GM23338 (cell line): ENCODE data around the gene RBP4. TPM values are rescaled to one million over a fixed set of nuclear protein-coding genes. Genes with fewer than 3 reads are reported as not detected.

Experiments
- ATAC-seq: fragments of 200-7000 bp; cut with Tn5 transposase; 3 replicates; pipeline ENCODE4 v1.9.1; 2020
- DNase-seq: peaks from one replicate; pipeline ENCODE4 v3.0.0-alpha.2; 2015; ENCODE audit warnings: low spot score
- H2AFZ ChIP-seq: fragments of 200-600 bp; sonication (generic); 2 replicates; pipeline ENCODE4 v1.8.0; 2016; ENCODE audit warnings: antibody characterized with exemption, mild to moderate bottlenecking, moderate library complexity
- H3F3A ChIP-seq: fragments of 200-600 bp; sonication (generic); replicated peaks from 2 replicates; pipeline ENCODE4 v1.8.0; 2017; ENCODE audit warnings: antibody characterized with exemption, mixed run types, low read depth
- H3K27ac ChIP-seq: fragments of 200-600 bp; sonication (generic); 2 replicates; pipeline ENCODE4 v1.6.1; 2016; ENCODE audit warnings: low read depth
- H3K27me3 ChIP-seq: fragments of 200-600 bp; sonication (generic); 2 replicates; pipeline ENCODE4 v1.8.0; 2016; ENCODE audit warnings: mild to moderate bottlenecking, mixed run types, moderate library complexity; ENCODE audit not compliant: insufficient read depth
- H3K36me3 ChIP-seq: fragments of 200-600 bp; sonication (generic); 2 replicates; pipeline ENCODE4 v1.8.0; 2016; ENCODE audit warnings: mild to moderate bottlenecking; ENCODE audit not compliant: insufficient read depth
- H3K4me1 ChIP-seq: fragments of 200-600 bp; sonication (generic); 2 replicates; pipeline ENCODE4 v1.8.0; 2016; ENCODE audit warnings: mild to moderate bottlenecking, moderate library complexity; ENCODE audit not compliant: insufficient read depth
- H3K4me2 ChIP-seq: fragments of 200-600 bp; sonication (generic); 2 replicates; pipeline ENCODE4 v1.7.1; 2017; ENCODE audit warnings: mixed run types
- H3K4me3 ChIP-seq: fragments of 200-600 bp; sonication (generic); 2 replicates; pipeline ENCODE4 v1.6.1; 2016; ENCODE audit warnings: mixed run types
- H3K79me2 ChIP-seq: fragments of 200-600 bp; sonication (generic); replicated peaks from 2 replicates; pipeline ENCODE4 v1.8.0; 2017; ENCODE audit warnings: mild to moderate bottlenecking; ENCODE audit not compliant: insufficient read depth
- H3K9me2 ChIP-seq: fragments of 200-600 bp; sonication (generic); 2 replicates; pipeline ENCODE4 v1.8.0; 2017; ENCODE audit not compliant: insufficient read depth
- H4K20me1 ChIP-seq: fragments of 200-600 bp; sonication (generic); replicated peaks from 2 replicates; pipeline ENCODE4 v1.8.0; 2017; ENCODE audit warnings: mild to moderate bottlenecking; ENCODE audit not compliant: insufficient read depth
- H3K27ac Mint-ChIP-seq: 2 replicates; pipeline ENCODE4 v1.8.0; 2020; ENCODE audit warnings: inconsistent platforms, mild to moderate bottlenecking, moderate library complexity, mixed read lengths
- H3K27me3 Mint-ChIP-seq: 3 replicates; pipeline ENCODE4 v1.8.0; 2022; ENCODE audit warnings: low read depth, mild to moderate bottlenecking, moderate library complexity, mixed read lengths, inconsistent platforms; ENCODE audit not compliant: insufficient read depth, poor library complexity
- H3K36me3 Mint-ChIP-seq: 3 replicates; pipeline ENCODE4 v1.8.0; 2021; ENCODE audit warnings: low read depth, mild to moderate bottlenecking, inconsistent platforms, moderate library complexity, mixed read lengths
- H3K4me1 Mint-ChIP-seq: 3 replicates; pipeline ENCODE4 v1.8.0; 2020; ENCODE audit warnings: mild to moderate bottlenecking, inconsistent platforms, mixed read lengths
- H3K4me3 Mint-ChIP-seq: 3 replicates; pipeline ENCODE4 v1.8.0; 2021; ENCODE audit warnings: moderate library complexity, mild to moderate bottlenecking, inconsistent platforms, mixed read lengths
- H3K9me3 Mint-ChIP-seq: 3 replicates; pipeline ENCODE4 v1.8.0; 2020; ENCODE audit warnings: moderate library complexity, mild to moderate bottlenecking, inconsistent platforms, mixed read lengths
- ETS1 ChIP-seq: IDR thresholded peaks from 2 replicates; pipeline ENCODE4 v1.6.1; 2016; ENCODE audit warnings: antibody characterized with exemption
- EZH2 ChIP-seq: fragments of 200-600 bp; sonication (generic); IDR thresholded peaks from one replicate; pipeline ENCODE4 v1.8.0; 2017; ENCODE audit warnings: antibody characterized with exemption, mild to moderate bottlenecking, low read depth; ENCODE audit not compliant: unreplicated experiment
- EZH2phosphoT487 ChIP-seq: fragments of 200-600 bp; sonication (generic); IDR thresholded peaks from one replicate; pipeline ENCODE4 v1.8.1; 2018; ENCODE audit warnings: antibody characterized with exemption; ENCODE audit not compliant: unreplicated experiment
- JUNB ChIP-seq: IDR thresholded peaks from one replicate; pipeline ENCODE4 v1.6.1; 2016; ENCODE audit warnings: antibody characterized with exemption; ENCODE audit not compliant: unreplicated experiment
- NANOG ChIP-seq: IDR thresholded peaks from 2 replicates; pipeline ENCODE4 v1.6.1; 2016; ENCODE audit warnings: antibody characterized with exemption, borderline replicate concordance
- POLR2AphosphoS5 ChIP-seq: IDR thresholded peaks from 2 replicates; pipeline ENCODE4 v1.6.1; 2016; ENCODE audit warnings: antibody characterized with exemption, low read depth
- STAT1 ChIP-seq: IDR thresholded peaks from one replicate; pipeline ENCODE4 v1.6.1; 2016; ENCODE audit warnings: antibody characterized with exemption; ENCODE audit not compliant: unreplicated experiment
- ZNF114 ChIP-seq: fragments of 250-450 bp; sonication (Bioruptor Pico); IDR thresholded peaks from 2 replicates; pipeline ENCODE4 v1.5.0; 2020; ENCODE audit warnings: mild to moderate bottlenecking, moderate library complexity
- ZNF331 ChIP-seq: fragments of 250-450 bp; sonication (Bioruptor Pico); IDR thresholded peaks from 2 replicates; pipeline ENCODE4 v1.5.0; 2020; ENCODE audit warnings: low read depth, mild to moderate bottlenecking, moderate library complexity
- polyA plus RNA-seq: library from polyadenylated mRNA; unstranded; fragments of >200 nt; fragmentation: Nextera tagmentation; extraction: Ambion mirVana; gene quantifications from 2 replicates; pipeline ENCODE4 v1.2.1, GENCODE V29; 2016
- total RNA-seq: library from RNA; depleted of rRNA; stranded (reverse); fragments of >200 nt; shearing (Covaris generic); gene quantifications from 2 replicates; pipeline ENCODE4 v1.2.3, GENCODE V29; 2014
- TF ChIP-seq, protein P1 (sequence below), 2 experiments: fragments of 200-600 bp in 1 of 2; sonication (generic) in 1 of 2; conservative IDR thresholded peaks; 2 replicates each; pipeline versions ENCODE4 v1.5.1 to v1.6.1; 2016 to 2017; ENCODE audit warnings: antibody characterized with exemption in 2 of 2, low read depth in 2 of 2, mild to moderate bottlenecking in 2 of 2, moderate library complexity in 1 of 2
- TF ChIP-seq, protein P2 (sequence below): IDR thresholded peaks from one replicate; pipeline ENCODE4 v1.6.1; 2018; ENCODE audit warnings: antibody characterized with exemption; ENCODE audit not compliant: unreplicated experiment

RBP4 gene
- total and polyA plus RNA-seq, 2 experiments from 2014 or later: 0.79 to 1.0 TPM

GRCh38 chr10:93589648-93590562 is 11.1 kb downstream of the RBP4 start (continued):
- TF ChIP-seq, protein P1, sequence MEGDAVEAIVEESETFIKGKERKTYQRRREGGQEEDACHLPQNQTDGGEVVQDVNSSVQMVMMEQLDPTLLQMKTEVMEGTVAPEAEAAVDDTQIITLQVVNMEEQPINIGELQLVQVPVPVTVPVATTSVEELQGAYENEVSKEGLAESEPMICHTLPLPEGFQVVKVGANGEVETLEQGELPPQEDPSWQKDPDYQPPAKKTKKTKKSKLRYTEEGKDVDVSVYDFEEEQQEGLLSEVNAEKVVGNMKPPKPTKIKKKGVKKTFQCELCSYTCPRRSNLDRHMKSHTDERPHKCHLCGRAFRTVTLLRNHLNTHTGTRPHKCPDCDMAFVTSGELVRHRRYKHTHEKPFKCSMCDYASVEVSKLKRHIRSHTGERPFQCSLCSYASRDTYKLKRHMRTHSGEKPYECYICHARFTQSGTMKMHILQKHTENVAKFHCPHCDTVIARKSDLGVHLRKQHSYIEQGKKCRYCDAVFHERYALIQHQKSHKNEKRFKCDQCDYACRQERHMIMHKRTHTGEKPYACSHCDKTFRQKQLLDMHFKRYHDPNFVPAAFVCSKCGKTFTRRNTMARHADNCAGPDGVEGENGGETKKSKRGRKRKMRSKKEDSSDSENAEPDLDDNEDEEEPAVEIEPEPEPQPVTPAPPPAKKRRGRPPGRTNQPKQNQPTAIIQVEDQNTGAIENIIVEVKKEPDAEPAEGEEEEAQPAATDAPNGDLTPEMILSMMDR (conservative IDR thresholded peaks at IDR 0.05; ENCODE audit: low read depth in 2 of 2): no peak
- TF ChIP-seq JUNB (no peak), ETS1 (no peak), ZNF331 (CRISPR knock-in tag) (no peak), NANOG (no peak), EZH2 (no peak), STAT1 (no peak), POLR2AphosphoS5 (no peak), EZH2phosphoT487 (no peak), ZNF114 (CRISPR knock-in tag) (no peak)
- TF ChIP-seq, protein P2, sequence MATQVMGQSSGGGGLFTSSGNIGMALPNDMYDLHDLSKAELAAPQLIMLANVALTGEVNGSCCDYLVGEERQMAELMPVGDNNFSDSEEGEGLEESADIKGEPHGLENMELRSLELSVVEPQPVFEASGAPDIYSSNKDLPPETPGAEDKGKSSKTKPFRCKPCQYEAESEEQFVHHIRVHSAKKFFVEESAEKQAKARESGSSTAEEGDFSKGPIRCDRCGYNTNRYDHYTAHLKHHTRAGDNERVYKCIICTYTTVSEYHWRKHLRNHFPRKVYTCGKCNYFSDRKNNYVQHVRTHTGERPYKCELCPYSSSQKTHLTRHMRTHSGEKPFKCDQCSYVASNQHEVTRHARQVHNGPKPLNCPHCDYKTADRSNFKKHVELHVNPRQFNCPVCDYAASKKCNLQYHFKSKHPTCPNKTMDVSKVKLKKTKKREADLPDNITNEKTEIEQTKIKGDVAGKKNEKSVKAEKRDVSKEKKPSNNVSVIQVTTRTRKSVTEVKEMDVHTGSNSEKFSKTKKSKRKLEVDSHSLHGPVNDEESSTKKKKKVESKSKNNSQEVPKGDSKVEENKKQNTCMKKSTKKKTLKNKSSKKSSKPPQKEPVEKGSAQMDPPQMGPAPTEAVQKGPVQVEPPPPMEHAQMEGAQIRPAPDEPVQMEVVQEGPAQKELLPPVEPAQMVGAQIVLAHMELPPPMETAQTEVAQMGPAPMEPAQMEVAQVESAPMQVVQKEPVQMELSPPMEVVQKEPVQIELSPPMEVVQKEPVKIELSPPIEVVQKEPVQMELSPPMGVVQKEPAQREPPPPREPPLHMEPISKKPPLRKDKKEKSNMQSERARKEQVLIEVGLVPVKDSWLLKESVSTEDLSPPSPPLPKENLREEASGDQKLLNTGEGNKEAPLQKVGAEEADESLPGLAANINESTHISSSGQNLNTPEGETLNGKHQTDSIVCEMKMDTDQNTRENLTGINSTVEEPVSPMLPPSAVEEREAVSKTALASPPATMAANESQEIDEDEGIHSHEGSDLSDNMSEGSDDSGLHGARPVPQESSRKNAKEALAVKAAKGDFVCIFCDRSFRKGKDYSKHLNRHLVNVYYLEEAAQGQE: no peak

DNA sequence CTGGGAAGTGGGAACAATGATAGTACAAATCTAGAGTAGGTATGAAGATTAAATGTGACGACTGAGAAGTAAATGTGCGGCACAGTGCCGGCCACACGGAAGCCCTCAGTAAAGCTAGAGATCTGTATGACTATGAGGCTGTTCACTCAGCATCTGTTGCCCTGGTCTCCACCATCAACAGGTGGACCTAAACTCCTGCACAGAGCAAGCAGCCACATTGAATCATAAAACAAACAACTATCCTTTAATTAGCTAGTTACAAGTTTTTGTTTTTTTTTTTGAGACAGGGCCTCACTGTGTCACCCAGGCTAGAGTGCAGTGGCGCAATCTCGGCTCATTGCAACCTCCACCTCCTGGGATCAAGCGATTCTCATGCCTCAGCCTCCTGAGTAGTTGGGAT is 16.6 kb downstream of the RBP4 start:
- Histone ChIP-seq H3F3A (no peaks in the 10 kb centered on the region), H3K27ac (no peak overlapping the region), H2AFZ (no peak overlapping the region), H3K4me2 (no peak overlapping the region), H3K27me3 (no peaks in the 10 kb centered on the region), H3K36me3 (no peaks in the 10 kb centered on the region), H3K79me2 (no peaks in the 10 kb centered on the region), H4K20me1 (no peaks in the 10 kb centered on the region), H3K4me3 (no peak overlapping the region), H3K4me1 (no peaks in the 10 kb centered on the region), H3K9me2 (no peaks in the 10 kb centered on the region)
- Mint-ChIP-seq H3K4me3 (no peak overlapping the region), H3K27me3 (peaks cover 4% of the 10 kb centered on the region), H3K36me3 (no peaks in the 10 kb centered on the region), H3K4me1 (no peaks in the 10 kb centered on the region), H3K9me3 (no peaks in the 10 kb centered on the region), H3K27ac (no peak overlapping the region)
- DNase-seq: no peak
- no peak for ATAC-seq
- no peak for TF ChIP-seq POLR2AphosphoS5
- TF ChIP-seq, protein P1 (conservative IDR thresholded peaks at IDR 0.05; ENCODE audit: low read depth in 2 of 2): no peak
- no peak for TF ChIP-seq NANOG
- no peak for TF ChIP-seq ZNF331 (CRISPR knock-in tag)
- no peak for TF ChIP-seq EZH2phosphoT487
- no peak for TF ChIP-seq EZH2
- no peak for TF ChIP-seq JUNB
- no peak for TF ChIP-seq STAT1
